Liver (tissue), 3 donors: Measurements from ENCODE around the gene NR2C2AP.
"Not testable (repeated sequence)": the region's sequence is repeated elsewhere in the genome, so short reads cannot be mapped to it uniquely, and the experiment has no call there.

ENCODE experiments used
- CTCF ChIP-seq: fragments of 150-350 bp; IDR thresholded peaks from 2 replicates; pipeline ENCODE4 v1.5.1; 2017; ENCODE audit warnings: improper control_type of control experiment, low read depth, low read length; ENCODE audit not compliant: missing input control
- EGR1 ChIP-seq, 2 donors: IDR thresholded peaks; 2 replicates each; pipeline ENCODE4 v1.6.1; 2016 to 2018; ENCODE audit warnings: antibody characterized with exemption in 2 of 2, low read depth in 2 of 2
- MAX ChIP-seq: IDR thresholded peaks from 2 replicates; pipeline ENCODE4 v1.6.1; 2016; ENCODE audit warnings: antibody characterized with exemption
- REST ChIP-seq: IDR thresholded peaks from 2 replicates; pipeline ENCODE4 v1.6.1; 2016; ENCODE audit warnings: antibody characterized with exemption, mild to moderate bottlenecking
- RXRA ChIP-seq, 2 donors: IDR thresholded peaks; 2 replicates each; pipeline ENCODE4 v1.6.1; 2017 to 2018; ENCODE audit warnings: antibody characterized with exemption in 2 of 2, mild to moderate bottlenecking in 1 of 2
- SP1 ChIP-seq: IDR thresholded peaks from 2 replicates; pipeline ENCODE4 v1.6.1; 2018; ENCODE audit warnings: antibody characterized with exemption, mild to moderate bottlenecking
- donor health status: healthy.
- donor health status: healthy.

- not testable (repeated sequence) for TF ChIP-seq CTCF; SP1; EGR1 (IDR thresholded peaks at IDR 0.05; ENCODE audit: low read depth in 2 of 2); MAX; RXRA (IDR thresholded peaks at IDR 0.05); REST
Observed at GRCh38 chr19:19221000-19221399, 17.8 kb upstream of the NR2C2AP start.
